Endothelial cell of umbilical vein (primary cell): ENCODE data around the gene NPTN. TPM values are rescaled to one million over a fixed set of nuclear protein-coding genes. Genes with fewer than 3 reads are reported as not detected.

Experiments used
- BruUV-seq: library from RNA; stranded (reverse); fragments of 400-500 nt; replicated peaks from 2 replicates; lab custom pipeline; 2021; lab: Mats Ljungman, UMichigan
- CTCF ChIA-PET: fragments of 300-600, 350-600 bp; sonication (Branson Sonifier 250); formaldehyde crosslinking; loops from one replicate; lab custom pipeline; 2021; ENCODE audit warnings: antibody characterized with exemption, inconsistent platforms; lab: Charles Lee
- POLR2A ChIA-PET: fragments of 300-600, 350-600 bp; sonication (Branson Sonifier 250); formaldehyde crosslinking; loops from one replicate; lab custom pipeline; 2021; ENCODE audit warnings: antibody characterized with exemption, inconsistent platforms; lab: Charles Lee
- DNase-seq: peaks from one replicate; pipeline ENCODE4 v3.0.0-alpha.2; 2011; ENCODE audit warnings: low read depth, low spot score
- FAIRE-seq: peaks from 2 replicates; lab custom pipeline; 2011; peaks lifted over from hg19 to GRCh38; lab: Jason Lieb, UNC
- H2AFZ ChIP-seq: 2 replicates; pipeline ENCODE4 v1.6.0; 2012; ENCODE audit warnings: low read depth, low read length, control low read depth, inconsistent platforms
- H3K27ac ChIP-seq: 2 replicates; pipeline ENCODE4 v1.5.1; 2011; ENCODE audit warnings: low read depth, mild to moderate bottlenecking, control low read depth, low read length, moderate library complexity; ENCODE audit not compliant: insufficient read depth
- H3K27me3 ChIP-seq, 2 experiments: 2 replicates each; pipeline versions ENCODE4 v1.6.0 to v1.6.1; 2011; ENCODE audit warnings: low read length in 2 of 2, mixed read lengths in 1 of 2; ENCODE audit not compliant: control insufficient read depth in 2 of 2, insufficient read depth in 2 of 2
- H3K36me3 ChIP-seq, 2 experiments: 2 replicates in 1 of 2; 3 replicates in 1 of 2; pipeline ENCODE4 v1.5.1; 2011; ENCODE audit warnings: low read length in 2 of 2, mild to moderate bottlenecking in 1 of 2, moderate library complexity in 1 of 2; ENCODE audit not compliant: control insufficient read depth in 2 of 2, insufficient read depth in 2 of 2; ENCODE audit errors: extremely low read depth in 1 of 2
- H3K4me1 ChIP-seq: 3 replicates; pipeline ENCODE4 v1.5.1; 2011; ENCODE audit warnings: mild to moderate bottlenecking, low read length; ENCODE audit not compliant: control insufficient read depth, insufficient read depth; ENCODE audit errors: extremely low read depth
- H3K4me2 ChIP-seq: 2 replicates; pipeline ENCODE4 v1.6.1; 2011; ENCODE audit warnings: low read length, control low read depth, mixed read lengths; ENCODE audit not compliant: insufficient read depth
- H3K4me3 ChIP-seq, 3 experiments: fragments of 200-600 bp in 1 of 3; sonication (generic), shearing (Covaris generic) in 1 of 3; replicated peaks in 1 of 3; 2 replicates each; pipeline ENCODE4 v1.5.1; 2011 to 2016; ENCODE audit warnings: control low read depth in 3 of 3, low read length in 3 of 3, mild to moderate bottlenecking in 2 of 3, inconsistent platforms in 1 of 3, low read depth in 1 of 3, moderate library complexity in 1 of 3; ENCODE audit not compliant: insufficient read depth in 1 of 3
- H3K79me2 ChIP-seq: 2 replicates; pipeline ENCODE4 v1.6.0; 2012; ENCODE audit warnings: low read length, inconsistent platforms; ENCODE audit not compliant: control insufficient read depth, insufficient read depth
- H3K9ac ChIP-seq: replicated peaks from 2 replicates; pipeline ENCODE3; 2011; ENCODE audit warnings: low read length, control low read depth; ENCODE audit not compliant: insufficient read depth; ENCODE audit errors: extremely low read depth
- H3K9me1 ChIP-seq: replicated peaks from 3 replicates; pipeline ENCODE4 v1.6.0; 2011; ENCODE audit warnings: mild to moderate bottlenecking, low read length; ENCODE audit not compliant: control insufficient read depth, insufficient read depth; ENCODE audit errors: extremely low read depth
- H3K9me3 ChIP-seq: replicated peaks from 2 replicates; pipeline ENCODE4 v1.5.1; 2012; ENCODE audit warnings: low read length, inconsistent platforms; ENCODE audit not compliant: control insufficient read depth, insufficient read depth
- H4K20me1 ChIP-seq: replicated peaks from 2 replicates; pipeline ENCODE3; 2011; ENCODE audit warnings: mild to moderate bottlenecking, low read length; ENCODE audit not compliant: control insufficient read depth, insufficient read depth; ENCODE audit errors: extremely low read depth
- CTCF ChIP-seq, 2 donors: IDR thresholded peaks; 1 replicate in 1 of 2; 2 replicates in 1 of 2; pipeline ENCODE4 v1.5.1; 2011; ENCODE audit warnings: low read length in 2 of 2, mild to moderate bottlenecking in 2 of 2, moderate library complexity in 2 of 2, control low read depth in 1 of 2, inconsistent platforms in 1 of 2, low read depth in 1 of 2; ENCODE audit not compliant: insufficient read depth in 1 of 2; ENCODE audit errors: extremely low read depth in 1 of 2
- EZH2 ChIP-seq: IDR thresholded peaks from 2 replicates; pipeline ENCODE4 v1.6.1; 2012; ENCODE audit warnings: borderline replicate concordance, low read depth, mild to moderate bottlenecking, moderate library complexity, low read length, inconsistent platforms; ENCODE audit not compliant: severe bottlenecking
- FOS ChIP-seq: IDR thresholded peaks from 2 replicates; pipeline ENCODE4 v1.6.1; 2011; ENCODE audit warnings: mild to moderate bottlenecking, low read length, moderate library complexity, borderline replicate concordance; ENCODE audit not compliant: insufficient read depth
- GATA2 ChIP-seq: IDR thresholded peaks from 2 replicates; pipeline ENCODE4 v1.7.0; 2011; ENCODE audit warnings: low read depth, mild to moderate bottlenecking, moderate library complexity, mixed read lengths, low read length; ENCODE audit not compliant: insufficient read length, insufficient read depth
- JUN ChIP-seq: IDR thresholded peaks from 2 replicates; pipeline ENCODE4 v1.6.1; 2011; ENCODE audit warnings: borderline replicate concordance, low read depth; ENCODE audit not compliant: insufficient read length, insufficient read depth
- MAX ChIP-seq: IDR thresholded peaks from 2 replicates; pipeline ENCODE4 v1.6.1; 2011; ENCODE audit not compliant: insufficient read depth, insufficient read length
- MYC ChIP-seq: IDR thresholded peaks from one replicate; pipeline ENCODE4 v1.6.1; 2011; ENCODE audit warnings: mild to moderate bottlenecking, low read depth, low read length
- POLR2A ChIP-seq: IDR thresholded peaks from 2 replicates; pipeline ENCODE4 v1.6.1; 2012; ENCODE audit warnings: low read depth, mild to moderate bottlenecking, control low read depth, low read length
- POLR2AphosphoS5 ChIP-seq: IDR thresholded peaks from 2 replicates; pipeline ENCODE4 v1.6.1; 2012; ENCODE audit warnings: low read depth, mild to moderate bottlenecking, control low read depth, low read length, moderate library complexity; ENCODE audit not compliant: insufficient read depth
- dilution Hi-C: fragments of 300-500 bp; cut with MboI; formaldehyde crosslinking; loops from one replicate; pipeline ENCODE4 v1.15.0; 2019; ENCODE audit warnings: low sequenced_read_pairs; ENCODE audit not compliant: extremely low pct_ligation_motif_present
- intact Hi-C: fragments of 100-400 bp; cut with micrococcal nuclease; formaldehyde crosslinking; loops from one replicate; pipeline ENCODE4 v1.10.0; 2022
- polyA plus RNA-seq, 4 experiments: library from polyadenylated mRNA; depleted of rRNA in 3 of 4; stranded (reverse) in 3 of 4; unstranded in 1 of 4; fragments of >200 nt; gene quantifications; 2 replicates each; pipeline versions ENCODE4 v1.2.1 to v1.2.3, GENCODE V29; 2011 to 2012; ENCODE audit warnings: missing spikeins in 1 of 4
- total RNA-seq: library from RNA; stranded (reverse); gene quantifications from 2 replicates; pipeline ENCODE4 v1.2.3, GENCODE V29; 2021

NPTN gene
- total and polyA plus RNA-seq, 2 donors (not counting 3 experiments of a cell fraction or from before 2014, with no cell fraction given) = 77.4 to 81.3 TPM

GRCh38 chr15:73593304-73594074, 39.7 kb downstream of the NPTN start:
- Histone ChIP-seq H3K27ac (no peak overlapping the region), H2AFZ (no peak overlapping the region), H3K4me2 (no peak overlapping the region), H3K9me1 (no peaks in the 10 kb centered on the region), H3K79me2 (peaks cover 33% of the 10 kb centered on the region), H3K9ac (no peak overlapping the region), H3K4me1 (peaks cover 6% of the 10 kb centered on the region), H3K27me3 (no peaks in the 10 kb centered on the region), H3K4me3 (no peak overlapping the region), H3K36me3 (no peaks in the 10 kb centered on the region), H3K9me3 (no peaks in the 10 kb centered on the region), H4K20me1 (peaks cover 3% of the 10 kb centered on the region)
- no TSS peak for BruUV-seq
- FAIRE-seq (peak; percentile 64), DNase-seq (peak; percentile 24)
- no peak for TF ChIP-seq CTCF (IDR thresholded peaks at IDR 0.05; ENCODE audit: extremely low read depth in 1 of 2, insufficient read depth in 1 of 2, low read depth in 1 of 2, low read length in 2 of 2)
- TF ChIP-seq GATA2 = no peak
- TF ChIP-seq POLR2AphosphoS5 = no peak
- no peak for TF ChIP-seq JUN
- TF ChIP-seq MAX = no peak
- no peak for TF ChIP-seq POLR2A
- no peak for TF ChIP-seq FOS
- no peak for TF ChIP-seq EZH2
- no peak for TF ChIP-seq MYC
- dilution Hi-C loops (no loop called here), intact Hi-C loops (no loop called here)
- POLR2A ChIA-PET = no interaction called here
- CTCF ChIA-PET = interaction anchor here (0.6 to 1.3 kb wide), 4 partner anchors 17 to 111 kb away, joined by 3 to 5 read pairs (median 4); no protein-coding TSS in a partner anchor
